Loucy (cell line): Measurements from ENCODE around the gene TBL1X.
A peak's percentile ranks its signal among the peaks of the same experiment; 100 is the strongest.

Experiments used
- H2AFZ ChIP-seq: fragments of 200-600 bp; sonication (generic); 2 replicates; pipeline ENCODE4 v1.6.0; 2016; ENCODE audit warnings: antibody characterized with exemption, mild to moderate bottlenecking, low read length, moderate library complexity
- H3F3A ChIP-seq: fragments of 200-600 bp; 2 replicates; pipeline ENCODE4 v1.6.0; 2016; ENCODE audit warnings: antibody characterized with exemption, low read depth, mild to moderate bottlenecking
- H3K27me3 ChIP-seq: fragments of 200-600 bp; sonication (generic); 2 replicates; pipeline ENCODE4 v1.6.1; 2014; ENCODE audit warnings: low read length, mild to moderate bottlenecking; ENCODE audit not compliant: insufficient read depth, poor library complexity, severe bottlenecking
- H3K36me3 ChIP-seq: fragments of 200-600 bp; sonication (generic); 2 replicates; pipeline ENCODE4 v1.6.1; 2016; ENCODE audit warnings: low read length; ENCODE audit not compliant: insufficient read depth
- H3K4me1 ChIP-seq: fragments of 200-600 bp; sonication (generic); 2 replicates; pipeline ENCODE4 v1.5.1; 2014; ENCODE audit warnings: low read length, mild to moderate bottlenecking; ENCODE audit not compliant: insufficient read depth, poor library complexity, severe bottlenecking
- H3K4me2 ChIP-seq: fragments of 200-600 bp; sonication (generic); 2 replicates; pipeline ENCODE4 v1.6.0; 2014; ENCODE audit warnings: antibody characterized with exemption, low read length, low read depth, mild to moderate bottlenecking; ENCODE audit not compliant: poor library complexity, severe bottlenecking
- H3K4me3 ChIP-seq: fragments of 200-600 bp; sonication (generic); 2 replicates; pipeline ENCODE4 v1.5.1; 2014; ENCODE audit warnings: low read length, mild to moderate bottlenecking, mixed read lengths; ENCODE audit not compliant: poor library complexity, severe bottlenecking
- H3K79me2 ChIP-seq: fragments of 200-600 bp; sonication (generic); 2 replicates; pipeline ENCODE4 v1.6.1; 2014; ENCODE audit warnings: low read length; ENCODE audit not compliant: insufficient read depth
- H3K9ac ChIP-seq: fragments of 200-600 bp; sonication (generic); 2 replicates; pipeline ENCODE4 v1.6.0; 2014; ENCODE audit warnings: mild to moderate bottlenecking, low read depth, low read length, moderate library complexity; ENCODE audit not compliant: poor library complexity, severe bottlenecking
- H3K9me2 ChIP-seq: fragments of 200-600 bp; sonication (generic); replicated peaks from 2 replicates; pipeline ENCODE4 v1.6.1; 2016; ENCODE audit warnings: low read depth, low read length, mixed read lengths
- H3K9me3 ChIP-seq: fragments of 200-600 bp; sonication (generic); 2 replicates; pipeline ENCODE4 v1.6.1; 2014; ENCODE audit warnings: mild to moderate bottlenecking, antibody characterized with exemption, low read length, low read depth; ENCODE audit not compliant: insufficient read depth
- H4K20me1 ChIP-seq: fragments of 200-600 bp; sonication (generic); 2 replicates; pipeline ENCODE4 v1.6.0; 2014; ENCODE audit warnings: antibody characterized with exemption, low read length, mild to moderate bottlenecking; ENCODE audit not compliant: insufficient read depth, poor library complexity, severe bottlenecking
- EZH2phosphoT487 ChIP-seq: fragments of 200-600 bp; IDR thresholded peaks from 2 replicates; pipeline ENCODE4 v1.6.1; 2018; ENCODE audit warnings: antibody characterized with exemption, mild to moderate bottlenecking, moderate library complexity, borderline replicate concordance
- TF ChIP-seq, protein P1 (sequence below): fragments of 200-600 bp; sonication (generic); conservative IDR thresholded peaks from 2 replicates; pipeline ENCODE4 v1.5.1; 2014; ENCODE audit warnings: mild to moderate bottlenecking, antibody characterized with exemption, low read length

TBL1X gene

DNA sequence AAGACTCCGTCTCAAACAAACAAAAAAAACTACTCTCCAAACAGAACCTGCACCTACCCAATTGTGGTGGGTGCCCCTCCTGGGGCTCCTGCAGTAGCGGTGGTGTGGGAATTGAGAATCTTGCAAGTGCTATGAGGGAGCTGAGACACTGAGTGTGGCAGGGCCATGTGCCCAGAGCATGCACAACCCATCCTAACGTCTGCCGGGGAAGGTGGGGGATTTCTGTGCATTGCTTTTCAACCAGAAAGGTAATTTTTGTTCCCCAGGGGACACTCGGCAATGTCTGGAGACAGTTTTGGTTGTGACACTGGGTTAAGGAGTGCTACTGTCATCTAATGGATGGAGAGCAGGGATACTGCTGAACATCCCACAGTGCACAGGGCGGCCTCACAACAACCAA, 35.7 kb downstream of the TBL1X start:
- Histone ChIP-seq H2AFZ (no peak overlapping the region), H3K79me2 (no peaks in the 10 kb centered on the region), H3K9ac (no peak overlapping the region), H4K20me1 (no peaks in the 10 kb centered on the region), H3K9me3 (no peaks in the 10 kb centered on the region), H3K4me3 (no peak overlapping the region), H3K27me3 (no peaks in the 10 kb centered on the region), H3F3A (no peaks in the 10 kb centered on the region), H3K4me2 (no peak overlapping the region), H3K4me1 (no peaks in the 10 kb centered on the region), H3K36me3 (peaks cover 11% of the 10 kb centered on the region; the same call in 1 of the 2 replicates), H3K9me2 (no peaks in the 10 kb centered on the region)
- TF ChIP-seq, protein P1, sequence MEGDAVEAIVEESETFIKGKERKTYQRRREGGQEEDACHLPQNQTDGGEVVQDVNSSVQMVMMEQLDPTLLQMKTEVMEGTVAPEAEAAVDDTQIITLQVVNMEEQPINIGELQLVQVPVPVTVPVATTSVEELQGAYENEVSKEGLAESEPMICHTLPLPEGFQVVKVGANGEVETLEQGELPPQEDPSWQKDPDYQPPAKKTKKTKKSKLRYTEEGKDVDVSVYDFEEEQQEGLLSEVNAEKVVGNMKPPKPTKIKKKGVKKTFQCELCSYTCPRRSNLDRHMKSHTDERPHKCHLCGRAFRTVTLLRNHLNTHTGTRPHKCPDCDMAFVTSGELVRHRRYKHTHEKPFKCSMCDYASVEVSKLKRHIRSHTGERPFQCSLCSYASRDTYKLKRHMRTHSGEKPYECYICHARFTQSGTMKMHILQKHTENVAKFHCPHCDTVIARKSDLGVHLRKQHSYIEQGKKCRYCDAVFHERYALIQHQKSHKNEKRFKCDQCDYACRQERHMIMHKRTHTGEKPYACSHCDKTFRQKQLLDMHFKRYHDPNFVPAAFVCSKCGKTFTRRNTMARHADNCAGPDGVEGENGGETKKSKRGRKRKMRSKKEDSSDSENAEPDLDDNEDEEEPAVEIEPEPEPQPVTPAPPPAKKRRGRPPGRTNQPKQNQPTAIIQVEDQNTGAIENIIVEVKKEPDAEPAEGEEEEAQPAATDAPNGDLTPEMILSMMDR: no peak
- no peak for TF ChIP-seq EZH2phosphoT487

DNA sequence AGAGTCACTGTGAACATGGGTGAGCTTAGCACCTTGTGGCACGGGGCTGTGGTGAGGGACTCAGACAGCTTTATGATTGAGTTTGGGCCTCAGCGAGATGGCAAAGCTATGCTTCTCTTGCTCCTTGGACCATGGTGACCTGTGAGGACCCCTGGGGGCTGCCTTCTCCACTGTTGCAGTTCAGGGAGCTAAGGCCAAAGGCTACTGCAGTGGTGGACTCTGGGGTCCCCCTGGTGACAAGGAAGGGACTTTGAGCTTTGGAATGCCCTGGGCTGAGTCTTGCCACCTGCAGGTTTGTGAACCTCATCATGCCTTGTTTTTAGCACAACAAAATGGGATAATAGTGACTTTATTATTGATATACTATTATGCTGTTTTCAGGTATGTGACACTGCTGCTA, 36.5 kb downstream of the TBL1X start:
- H3K9me2 ChIP-seq: no peaks in the 10 kb centered on the region
- no peaks in the 10 kb centered on the region for H3K4me1 ChIP-seq
- H3K79me2 ChIP-seq: no peaks in the 10 kb centered on the region
- no peaks in the 10 kb centered on the region for H3K27me3 ChIP-seq
- TF ChIP-seq, protein P1: peak; percentile 29
- TF ChIP-seq EZH2phosphoT487: no peak
- H3K9ac ChIP-seq: no peak overlapping the region
- H4K20me1 ChIP-seq: no peaks in the 10 kb centered on the region
- H3K9me3 ChIP-seq: no peaks in the 10 kb centered on the region
- peaks cover 11% of the 10 kb centered on the region; the same call in 1 of the 2 replicates for H3K36me3 ChIP-seq
- H3F3A ChIP-seq: no peaks in the 10 kb centered on the region
- H3K4me3 ChIP-seq: no peak overlapping the region
- H2AFZ ChIP-seq: no peak overlapping the region
- no peak overlapping the region for H3K4me2 ChIP-seq

DNA sequence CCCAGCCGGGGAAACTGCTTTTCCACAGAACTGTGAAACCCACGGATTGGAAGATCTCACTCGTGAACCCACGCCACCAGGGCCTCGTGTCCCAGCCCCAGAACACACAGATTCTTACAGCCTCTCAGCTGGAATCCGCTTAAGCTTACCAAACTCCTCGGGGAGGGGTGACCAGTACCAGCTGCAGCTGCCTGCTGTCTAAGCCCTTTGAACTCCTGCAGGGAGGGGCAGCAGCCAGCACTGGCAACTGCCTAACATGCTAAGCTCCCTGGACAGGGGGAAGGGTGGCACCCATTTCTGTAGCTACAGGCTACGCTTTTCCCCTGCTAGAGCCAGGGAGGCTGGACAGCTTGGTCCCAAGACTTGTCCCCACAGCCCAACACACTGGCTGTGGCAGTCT, 38.4 kb downstream of the TBL1X start:
- Histone ChIP-seq H3K9ac (no peak overlapping the region), H3K4me1 (no peaks in the 10 kb centered on the region), H3K27me3 (no peaks in the 10 kb centered on the region), H3K4me2 (no peak overlapping the region), H3K4me3 (no peak overlapping the region), H3K9me2 (no peaks in the 10 kb centered on the region), H3K9me3 (no peaks in the 10 kb centered on the region), H3F3A (no peaks in the 10 kb centered on the region), H2AFZ (no peak overlapping the region), H3K79me2 (no peaks in the 10 kb centered on the region), H3K36me3 (peaks cover 11% of the 10 kb centered on the region; the same call in 1 of the 2 replicates), H4K20me1 (no peaks in the 10 kb centered on the region)
- TF ChIP-seq, protein P1: no peak
- TF ChIP-seq EZH2phosphoT487: no peak
